ENCODE results near the gene PEPD. TPM values are rescaled to one million over a fixed set of nuclear protein-coding genes. Genes with fewer than 3 reads are reported as not detected.

PEPD gene
- total RNA-seq, 4 donors from 2014 or later, result 58.9 to 81.0 (median 70.7) TPM

- TF ChIP-seq CTCF (IDR thresholded peaks at IDR 0.05) (no peak), POLR2A (IDR thresholded peaks at IDR 0.05) (no peak)
- WGBS, 2 donors, result 75 to 92% methylated on average over 9 of the region's 9 CpGs
- H3K4me3 ChIP-seq (ENCODE audit: low read depth, poor library complexity, severe bottlenecking), result no peak overlapping the region
- intact Hi-C loops (cut with DNase I; ENCODE audit: low total_unique reads), result no loop called here
- DNase-seq (ENCODE audit: low spot score in 2 of 2), result peak in 1 of 2 donors; percentile 70
Measured at GRCh38 chr19:33490041-33490451, 31.5 kb downstream of the PEPD start.

GRCh38 chr19:33488826-33489225 is 32.8 kb downstream of the PEPD start:
- intact Hi-C loops (cut with DNase I; ENCODE audit: low total_unique reads), result no loop called here
- H3K4me3 ChIP-seq (ENCODE audit: low read depth, poor library complexity, severe bottlenecking), result no peak overlapping the region
- WGBS, 2 donors, result 91 to 92% methylated on average over 5 to 8 of the region's 8 CpGs
- DNase-seq (ENCODE audit: low spot score in 2 of 2), result peak in 1 of 2 donors; percentile 62
- TF ChIP-seq CTCF (IDR thresholded peaks at IDR 0.05) (no peak), POLR2A (IDR thresholded peaks at IDR 0.05) (no peak)

GRCh38 chr19:33487901-33488800 is 33.4 kb downstream of the PEPD start:
- TF ChIP-seq CTCF (IDR thresholded peaks at IDR 0.05) (no peak), POLR2A (IDR thresholded peaks at IDR 0.05) (no peak)
- DNase-seq (ENCODE audit: low spot score in 2 of 2), result peak in 1 of 2 donors; percentile 67
- H3K4me3 ChIP-seq (ENCODE audit: low read depth, poor library complexity, severe bottlenecking), result no peak overlapping the region
- 73 to 88% methylated on average over 14 to 16 of the region's 16 CpGs for WGBS, 2 donors
- intact Hi-C loops (cut with DNase I; ENCODE audit: low total_unique reads), result no loop called here

GRCh38 chr19:33486936-33487811 is 34.4 kb downstream of the PEPD start:
- intact Hi-C loops (cut with DNase I; ENCODE audit: low total_unique reads), result no loop called here
- DNase-seq (ENCODE audit: low spot score in 2 of 2), result peak in 1 of 2 donors; percentile 66
- H3K4me3 ChIP-seq (ENCODE audit: low read depth, poor library complexity, severe bottlenecking), result no peak overlapping the region
- WGBS, 2 donors, result 66 to 73% methylated on average over 23 of the region's 23 CpGs
- no peak for TF ChIP-seq CTCF (IDR thresholded peaks at IDR 0.05)
- TF ChIP-seq POLR2A (IDR thresholded peaks at IDR 0.05), result no peak

- intact Hi-C loops (cut with DNase I; ENCODE audit: low total_unique reads), result no loop called here
- peak in 1 of 2 donors; percentile 78 for DNase-seq (ENCODE audit: low spot score in 2 of 2)
- H3K4me3 ChIP-seq (ENCODE audit: low read depth, poor library complexity, severe bottlenecking), result no peak overlapping the region
- 90 to 91% methylated on average over 7 to 8 of the region's 8 CpGs for WGBS, 2 donors
- TF ChIP-seq POLR2A (IDR thresholded peaks at IDR 0.05) (no peak), CTCF (IDR thresholded peaks at IDR 0.05) (no peak)
Measured at GRCh38 chr19:33486407-33486806, 35.2 kb downstream of the PEPD start.
